Neural cell (in vitro differentiated cells): ENCODE measurements around the gene ERCC4.

Experiments
- CTCF ChIP-seq: fragments of 450-650 bp; IDR thresholded peaks from 2 replicates; pipeline ENCODE4 v1.5.1; 2014; ENCODE audit warnings: antibody characterized with exemption, mild to moderate bottlenecking, moderate library complexity; ENCODE audit not compliant: poor library complexity, severe bottlenecking
- EP300 ChIP-seq: fragments of 450-650 bp; conservative IDR thresholded peaks from 2 replicates; pipeline ENCODE4 v1.6.1; 2014; ENCODE audit warnings: antibody characterized with exemption, mild to moderate bottlenecking, moderate library complexity; ENCODE audit not compliant: poor library complexity, severe bottlenecking
- MXI1 ChIP-seq: fragments of 450-650 bp; conservative IDR thresholded peaks from 2 replicates; pipeline ENCODE4 v1.6.1; 2014; ENCODE audit warnings: antibody characterized with exemption, mild to moderate bottlenecking; ENCODE audit not compliant: poor library complexity, severe bottlenecking
- POLR2AphosphoS5 ChIP-seq: IDR thresholded peaks from 2 replicates; pipeline ENCODE4 v1.6.1; 2012
- REST ChIP-seq: IDR thresholded peaks from 2 replicates; pipeline ENCODE4 v1.6.1; 2012; ENCODE audit warnings: borderline replicate concordance

- no peak for TF ChIP-seq CTCF
- no peak for TF ChIP-seq POLR2AphosphoS5
- TF ChIP-seq MXI1: no peak
- TF ChIP-seq EP300: no peak
- TF ChIP-seq REST: no peak
Measured at GRCh38 chr16:13913374-13914292, 6.3 kb upstream of the ERCC4 start.
